Astrocyte (in vitro differentiated cells and primary cell): ENCODE measurements around the gene RUSC2.
A peak's percentile ranks its signal among the peaks of the same experiment; 100 is the strongest.

Experiments used
- EZH2 ChIP-seq: IDR thresholded peaks from 2 replicates; pipeline ENCODE4 v1.6.1; 2012; ENCODE audit warnings: mild to moderate bottlenecking, low read length, inconsistent platforms; ENCODE audit not compliant: insufficient read depth
- TF ChIP-seq, protein P1 (sequence below): IDR thresholded peaks from 2 replicates; pipeline ENCODE4 v1.5.1; 2011; ENCODE audit warnings: low read depth, mild to moderate bottlenecking, inconsistent platforms, low read length, moderate library complexity; ENCODE audit not compliant: insufficient read depth

DNA sequence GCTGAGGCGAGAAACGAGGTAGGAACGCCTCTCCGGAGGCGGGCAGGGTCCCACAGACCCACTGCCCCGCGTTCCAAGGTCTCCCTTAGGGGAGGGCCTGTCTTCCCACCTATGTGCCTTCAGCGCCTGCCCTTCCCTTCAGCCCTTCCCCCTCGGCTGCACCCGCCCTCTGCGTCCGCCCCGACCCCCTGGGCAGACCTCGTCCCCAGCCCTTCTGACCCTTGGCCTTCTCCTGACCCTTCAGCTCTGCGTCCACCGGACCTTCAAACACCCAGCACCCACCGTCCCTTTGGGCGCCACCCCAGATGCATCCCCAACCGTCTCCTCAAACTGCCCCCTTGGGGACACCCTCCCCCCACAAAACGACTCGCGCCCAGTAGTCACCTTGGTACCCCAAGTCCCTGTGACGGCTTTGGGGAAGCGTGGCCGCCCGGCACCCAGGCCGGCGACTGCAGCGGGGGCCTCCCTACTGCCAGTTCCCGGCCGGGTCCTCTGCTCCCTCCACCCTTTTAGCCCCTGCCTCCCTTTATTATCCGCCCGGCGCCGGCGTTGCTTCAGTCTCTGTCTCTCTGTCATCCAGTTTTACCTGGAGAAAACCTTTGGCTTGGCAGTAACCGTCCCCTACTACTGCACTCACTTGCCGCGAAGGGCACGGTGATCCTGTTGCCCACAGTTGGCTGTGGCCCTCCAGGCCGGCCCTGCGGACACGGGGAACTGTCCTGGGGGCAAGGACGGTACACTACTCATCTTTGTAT is 421 bp downstream of the RUSC2 start:
- TF ChIP-seq, protein P1, sequence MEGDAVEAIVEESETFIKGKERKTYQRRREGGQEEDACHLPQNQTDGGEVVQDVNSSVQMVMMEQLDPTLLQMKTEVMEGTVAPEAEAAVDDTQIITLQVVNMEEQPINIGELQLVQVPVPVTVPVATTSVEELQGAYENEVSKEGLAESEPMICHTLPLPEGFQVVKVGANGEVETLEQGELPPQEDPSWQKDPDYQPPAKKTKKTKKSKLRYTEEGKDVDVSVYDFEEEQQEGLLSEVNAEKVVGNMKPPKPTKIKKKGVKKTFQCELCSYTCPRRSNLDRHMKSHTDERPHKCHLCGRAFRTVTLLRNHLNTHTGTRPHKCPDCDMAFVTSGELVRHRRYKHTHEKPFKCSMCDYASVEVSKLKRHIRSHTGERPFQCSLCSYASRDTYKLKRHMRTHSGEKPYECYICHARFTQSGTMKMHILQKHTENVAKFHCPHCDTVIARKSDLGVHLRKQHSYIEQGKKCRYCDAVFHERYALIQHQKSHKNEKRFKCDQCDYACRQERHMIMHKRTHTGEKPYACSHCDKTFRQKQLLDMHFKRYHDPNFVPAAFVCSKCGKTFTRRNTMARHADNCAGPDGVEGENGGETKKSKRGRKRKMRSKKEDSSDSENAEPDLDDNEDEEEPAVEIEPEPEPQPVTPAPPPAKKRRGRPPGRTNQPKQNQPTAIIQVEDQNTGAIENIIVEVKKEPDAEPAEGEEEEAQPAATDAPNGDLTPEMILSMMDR: peak; percentile 3
- no peak for TF ChIP-seq EZH2
